Pons (tissue), 1 donor: ENCODE measurements around the gene SLC35F4.
A peak's percentile ranks its signal among the peaks of the same experiment; 100 is the strongest.

Experiments
- DNase-seq: peaks from one replicate; pipeline ENCODE4 v3.0.0-alpha.2; 2016; ENCODE audit warnings: low spot score

The SLC35F4 gene

GRCh38 chr14:57848353-57848752 lies 17.5 kb downstream of the SLC35F4 start:
- DNase-seq, result no peak

GRCh38 chr14:57847706-57848105 lies 18.2 kb downstream of the SLC35F4 start:
- DNase-seq, result no peak

GRCh38 chr14:57847096-57847495 lies 18.8 kb downstream of the SLC35F4 start:
- DNase-seq, result no peak

DNA sequence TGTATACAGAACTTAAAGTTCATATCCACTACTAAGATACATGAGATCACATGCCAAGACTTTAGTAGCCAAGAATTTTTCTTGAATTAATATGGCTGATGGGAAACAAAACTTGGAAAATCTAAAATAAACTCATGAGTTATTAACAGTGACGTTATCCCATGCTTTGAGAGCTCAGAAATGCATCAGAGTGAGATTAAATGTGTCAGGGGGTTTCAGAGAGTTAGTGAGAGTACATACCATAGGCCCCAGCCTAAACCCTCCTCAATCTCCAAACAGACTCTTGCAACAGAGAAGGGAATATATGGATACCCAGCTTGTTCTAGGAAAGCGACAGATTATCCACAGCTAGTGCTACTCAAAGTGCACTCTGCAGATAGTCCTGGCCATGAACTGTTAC lies 19.3 kb downstream of the SLC35F4 start:
- no peak for DNase-seq

GRCh38 chr14:57845802-57846531 lies 19.9 kb downstream of the SLC35F4 start:
- DNase-seq, result no peak

DNA sequence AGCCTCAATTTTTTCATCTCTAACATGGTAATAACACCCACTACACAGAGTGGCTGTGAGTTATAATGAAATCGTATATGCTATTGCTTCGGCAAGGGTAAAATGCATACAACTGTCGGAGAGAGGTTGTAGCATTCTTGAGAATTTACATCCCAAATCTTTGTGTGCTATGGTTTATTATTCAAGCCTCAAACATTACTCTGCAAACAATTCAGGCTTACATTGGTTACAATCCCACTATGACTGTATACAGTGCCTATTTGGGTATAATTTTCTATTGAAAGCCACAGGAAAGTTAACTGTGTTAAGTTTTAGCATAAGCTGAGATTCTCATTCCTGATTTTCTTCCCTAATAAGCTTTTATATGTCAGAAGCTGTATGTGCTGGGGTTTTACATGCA lies 20.6 kb downstream of the SLC35F4 start:
- DNase-seq, result no peak

GRCh38 chr14:57837267-57837666 lies 28.6 kb downstream of the SLC35F4 start:
- DNase-seq, result no peak

GRCh38 chr14:57835766-57836165 lies 30.1 kb downstream of the SLC35F4 start:
- no peak for DNase-seq

- DNase-seq, result no peak
Measured at GRCh38 chr14:57834961-57835360, 30.9 kb downstream of the SLC35F4 start.

DNA sequence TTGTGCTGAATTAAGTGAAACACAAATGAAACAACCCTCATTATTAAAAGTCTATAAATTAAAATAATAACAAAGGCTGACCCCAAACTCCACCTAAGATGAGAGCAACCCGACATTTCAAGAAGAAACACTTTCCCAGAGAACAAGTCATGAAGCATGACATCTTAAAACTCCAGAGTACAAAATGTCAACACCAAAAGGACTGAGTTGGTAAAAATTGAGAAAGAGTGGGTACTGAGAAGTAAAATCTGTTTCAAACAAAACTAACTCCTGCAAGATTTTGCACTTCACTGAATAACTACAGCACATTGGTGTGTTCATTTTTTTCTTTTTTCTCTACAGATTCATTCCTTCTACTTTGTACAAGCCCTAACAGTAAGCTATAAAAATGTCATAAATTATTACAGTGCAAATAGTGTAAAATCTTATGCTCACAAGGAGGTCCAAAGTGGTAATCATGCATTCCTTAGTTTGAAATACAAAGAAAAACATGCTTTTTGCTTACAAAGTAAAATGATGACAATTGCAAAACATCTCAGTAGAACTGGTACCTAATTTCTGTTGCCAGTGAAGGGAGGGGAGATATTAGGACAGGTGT lies 31.8 kb downstream of the SLC35F4 start:
- DNase-seq, result no peak

DNA sequence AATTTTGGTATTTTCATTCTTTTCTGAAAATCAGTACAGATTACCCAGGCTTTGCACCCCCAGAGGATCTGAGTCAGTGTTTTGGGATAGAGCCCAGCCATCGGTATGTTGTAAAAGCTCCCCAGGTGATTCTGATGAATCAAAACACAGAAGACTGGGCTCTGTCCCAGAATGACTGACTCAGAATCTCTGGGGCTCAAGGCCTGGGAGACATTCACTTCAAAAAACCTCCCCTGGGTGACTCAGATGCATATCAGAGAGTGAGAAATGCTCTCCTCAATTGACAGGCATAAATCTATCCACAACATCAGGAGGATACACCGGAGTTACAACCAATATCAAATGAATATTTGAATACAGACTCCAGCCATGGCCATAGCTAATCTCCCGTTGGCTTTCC lies 32.6 kb downstream of the SLC35F4 start:
- peak; percentile 40 for DNase-seq

- DNase-seq, result no peak
Measured at GRCh38 chr14:57831981-57832380, 33.9 kb downstream of the SLC35F4 start.

GRCh38 chr14:57828713-57829112 lies 37.2 kb downstream of the SLC35F4 start:
- no peak for DNase-seq

DNA sequence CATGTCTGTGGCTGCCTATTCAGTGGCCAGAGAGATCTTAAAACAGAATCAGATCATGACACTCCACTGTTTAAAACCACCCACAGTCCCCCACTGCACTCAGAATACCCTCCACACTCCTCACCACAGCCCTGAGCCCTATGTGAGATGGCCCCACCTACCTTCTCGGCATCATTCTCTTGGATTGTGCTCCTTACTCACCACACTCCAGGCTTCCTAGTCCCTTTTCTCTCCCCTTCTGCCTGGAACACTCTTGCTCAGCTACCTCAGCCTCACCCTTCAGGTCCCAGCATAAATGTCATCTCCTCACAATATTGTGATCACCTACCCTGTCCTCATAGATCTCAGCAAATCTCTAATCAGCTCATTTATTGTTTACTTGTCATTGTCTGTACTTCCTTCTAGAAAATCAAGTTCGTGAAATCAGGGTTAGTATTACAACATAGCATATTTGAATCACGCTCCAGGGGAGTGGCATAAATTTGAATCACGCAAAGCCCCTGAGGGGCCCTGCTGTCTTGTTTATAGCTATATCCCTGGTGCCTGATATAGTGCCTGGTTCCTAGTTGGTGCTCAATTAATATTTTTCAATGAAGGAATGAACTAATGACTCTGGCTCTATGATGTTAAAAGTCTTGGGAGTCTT lies 42.8 kb downstream of the SLC35F4 start:
- no peak for DNase-seq

DNA sequence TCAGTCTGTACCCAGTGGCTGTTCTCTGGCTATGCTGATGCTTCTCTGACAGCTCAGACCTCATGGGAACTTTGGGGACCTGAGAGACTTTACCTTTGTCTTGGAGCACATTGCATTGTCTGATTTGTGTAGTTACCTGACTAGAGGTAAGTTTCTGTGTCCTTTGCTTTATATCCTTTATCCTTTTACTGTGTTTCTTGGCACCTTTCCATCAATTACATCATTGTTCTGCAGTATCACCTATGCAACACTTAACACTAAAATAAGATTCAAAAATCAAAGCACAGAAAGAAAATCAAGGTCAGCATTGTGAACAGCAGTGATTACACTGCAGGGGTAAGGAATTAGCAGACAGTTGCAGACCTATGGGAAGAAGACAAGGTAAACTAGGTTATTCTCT lies 43.8 kb downstream of the SLC35F4 start:
- no peak for DNase-seq

DNA sequence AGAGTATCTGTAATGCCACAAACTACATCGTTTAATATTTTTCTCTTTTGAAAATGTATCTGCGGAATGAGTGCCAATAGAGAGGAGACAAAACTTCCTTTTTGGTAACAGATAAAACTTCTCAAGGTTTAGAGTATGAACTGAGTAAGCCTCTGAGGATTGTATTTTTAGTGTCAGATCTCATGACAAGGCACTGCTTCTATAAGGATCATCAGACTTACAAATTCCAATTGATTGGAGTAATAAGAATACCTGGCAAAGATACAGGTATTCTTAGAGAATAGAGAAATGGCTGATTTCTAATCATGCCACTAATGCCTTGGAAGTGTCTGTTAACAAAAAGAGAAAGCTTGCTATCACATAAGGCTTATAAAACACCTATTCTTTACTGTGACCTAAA lies 45.3 kb downstream of the SLC35F4 start:
- no peak for DNase-seq

DNA sequence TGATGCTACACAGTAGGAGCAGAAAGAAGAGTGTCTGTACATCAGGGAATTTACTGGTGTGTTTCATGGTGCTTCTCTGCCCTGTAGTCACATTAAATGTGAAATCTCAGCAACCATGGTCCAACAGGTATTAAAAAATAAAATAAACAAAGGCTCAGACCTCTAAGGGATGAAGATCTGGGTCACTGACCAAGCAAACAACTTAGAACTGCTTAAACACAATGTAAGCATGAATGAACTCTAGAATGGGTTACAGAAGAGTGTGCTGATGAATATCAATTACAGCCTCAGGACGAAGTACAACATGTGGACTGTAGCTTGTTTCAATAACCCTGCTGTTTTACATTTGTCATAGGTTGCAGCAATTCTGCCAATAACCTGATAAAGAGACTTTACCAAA lies 47.4 kb downstream of the SLC35F4 start:
- no peak for DNase-seq

- DNase-seq, result no peak
Measured at GRCh38 chr14:57816568-57817284, 49.2 kb downstream of the SLC35F4 start.

DNA sequence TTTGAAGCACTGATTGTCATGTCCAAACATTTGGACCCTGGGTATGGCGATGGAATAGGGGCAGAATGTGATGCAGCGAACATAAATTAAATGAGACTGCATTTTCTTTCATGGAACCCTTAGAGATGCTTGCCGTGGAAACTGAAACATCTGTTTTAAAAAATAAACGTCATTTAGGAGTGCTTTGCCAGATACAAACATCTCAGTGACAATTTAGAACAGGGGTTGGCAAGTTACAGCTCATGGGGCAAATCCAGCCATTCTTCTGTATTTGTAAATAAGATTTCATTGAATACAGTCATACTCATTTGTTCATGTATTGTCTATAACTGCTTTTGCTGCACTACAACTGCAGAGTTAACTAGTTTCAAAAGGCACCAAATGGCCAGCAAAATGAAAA lies 51.2 kb downstream of the SLC35F4 start:
- DNase-seq, result no peak

GRCh38 chr14:57812741-57813140 lies 53.2 kb downstream of the SLC35F4 start:
- no peak for DNase-seq

DNA sequence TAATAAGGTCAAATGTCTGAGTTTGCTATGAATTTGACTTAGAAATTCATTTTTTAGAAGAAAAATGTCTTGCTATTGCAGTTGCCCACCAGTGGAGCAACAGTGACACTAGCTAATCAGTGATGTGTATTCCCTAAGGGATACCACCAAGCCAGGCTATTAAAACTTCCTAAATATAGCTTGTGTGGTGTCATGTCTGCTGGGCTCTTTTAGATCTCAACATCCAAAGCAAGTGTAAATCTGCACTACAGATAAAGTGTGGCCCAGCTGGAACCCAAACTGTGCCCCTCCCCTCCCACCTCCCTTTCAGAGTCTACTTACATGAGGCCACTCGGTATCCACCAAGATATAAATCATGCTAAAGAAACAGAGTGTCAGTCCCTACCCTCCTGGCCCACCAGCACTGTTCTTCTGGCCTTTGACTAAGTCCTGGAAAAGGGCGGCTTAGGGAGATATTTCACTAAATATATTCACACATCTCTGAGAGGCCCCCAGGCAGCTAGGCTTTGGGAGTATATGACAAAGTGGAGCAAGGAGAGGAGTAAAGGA lies 53.8 kb downstream of the SLC35F4 start:
- no peak for DNase-seq

GRCh38 chr14:57809808-57810207 lies 56.1 kb downstream of the SLC35F4 start:
- DNase-seq, result no peak

DNA sequence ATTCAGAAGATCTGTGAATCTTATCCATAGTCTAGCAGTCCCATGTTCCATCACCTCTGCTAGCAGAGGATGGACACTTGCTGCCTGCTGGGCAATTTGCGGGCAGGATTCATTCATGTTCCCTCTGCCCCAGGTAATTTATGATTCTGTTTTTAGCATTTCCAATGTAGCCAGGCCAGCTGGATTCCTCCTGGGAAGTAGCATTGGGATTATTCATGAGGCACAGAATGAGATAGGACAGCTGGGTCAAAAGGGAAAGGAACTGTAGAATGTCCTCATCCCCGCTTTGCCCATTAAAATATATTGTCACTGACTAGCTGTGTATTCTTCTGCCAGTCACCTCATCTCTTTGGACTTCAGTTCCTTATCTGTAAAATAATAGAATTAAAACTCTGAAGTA lies 68.7 kb downstream of the SLC35F4 start:
- DNase-seq, result no peak
